GM18907 (cell line): ENCODE results near the gene ASIC5.
"Not testable (repeated sequence)": the region's sequence is repeated elsewhere in the genome, so short reads cannot be mapped to it uniquely, and the experiment has no call there.

Experiments
- ATAC-seq: cut with Tn5 transposase; IDR thresholded peaks from one replicate; pipeline ENCODE4 v1.9.1; 2021; ENCODE audit warnings: mild to moderate bottlenecking, moderate library complexity; ENCODE audit not compliant: unreplicated experiment

ASIC5 gene

DNA sequence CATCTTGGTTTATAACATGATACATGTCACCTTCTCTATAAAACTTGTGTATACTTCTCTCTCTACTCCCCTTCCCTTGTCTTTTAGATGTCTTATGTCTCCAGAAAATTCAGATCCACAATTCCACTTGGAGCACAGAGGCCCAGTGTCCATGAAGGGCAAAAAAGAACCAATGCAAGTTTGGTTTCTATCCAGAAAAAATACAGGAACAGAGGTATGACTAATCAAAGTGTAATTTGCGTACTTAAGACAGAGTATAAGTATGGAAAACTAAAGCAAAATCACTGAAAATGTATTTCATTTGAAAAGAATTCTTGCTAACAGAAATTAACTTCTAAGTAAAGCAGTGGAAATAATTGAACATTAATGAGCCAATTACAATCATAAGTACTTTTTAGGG, 61.1 kb downstream of the ASIC5 start:
- ATAC-seq, result no peak

- no peak for ATAC-seq
These were observed 63.7 kb downstream of the ASIC5 start for GRCh38 chr4:155802190-155802959.

DNA sequence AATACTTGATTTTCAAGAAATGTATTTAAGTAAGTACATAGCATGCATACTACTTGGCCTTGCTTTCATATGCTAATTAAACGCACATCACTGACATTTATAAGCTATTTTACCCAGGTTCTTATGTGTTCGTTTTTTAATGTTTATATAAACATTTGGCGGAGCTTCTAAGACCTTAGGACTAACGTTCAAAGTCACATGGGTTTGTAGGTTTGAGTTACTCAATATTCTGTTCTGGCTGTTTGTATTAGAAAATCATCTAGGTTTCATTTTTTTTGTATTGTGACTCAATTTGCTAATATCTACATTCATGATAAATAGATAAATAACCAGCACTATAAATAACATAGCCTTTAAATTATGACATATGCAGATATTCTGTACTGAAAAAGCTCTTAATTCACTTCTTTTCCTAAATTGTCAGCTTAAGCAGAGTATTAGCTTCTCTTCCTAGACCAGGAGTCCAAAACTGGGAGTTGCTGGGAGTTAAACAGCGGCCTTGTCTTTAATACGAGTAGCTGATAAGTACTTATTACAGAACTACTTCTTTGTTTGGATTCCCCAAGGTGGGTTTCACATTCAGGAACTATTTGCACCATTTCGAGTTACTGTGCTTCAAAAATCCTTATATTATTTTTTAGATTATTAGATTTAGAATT, 65.3 kb downstream of the ASIC5 start:
- no peak for ATAC-seq

- no peak for ATAC-seq
These were observed 66.3 kb downstream of the ASIC5 start for GRCh38 chr4:155799794-155800123.

DNA sequence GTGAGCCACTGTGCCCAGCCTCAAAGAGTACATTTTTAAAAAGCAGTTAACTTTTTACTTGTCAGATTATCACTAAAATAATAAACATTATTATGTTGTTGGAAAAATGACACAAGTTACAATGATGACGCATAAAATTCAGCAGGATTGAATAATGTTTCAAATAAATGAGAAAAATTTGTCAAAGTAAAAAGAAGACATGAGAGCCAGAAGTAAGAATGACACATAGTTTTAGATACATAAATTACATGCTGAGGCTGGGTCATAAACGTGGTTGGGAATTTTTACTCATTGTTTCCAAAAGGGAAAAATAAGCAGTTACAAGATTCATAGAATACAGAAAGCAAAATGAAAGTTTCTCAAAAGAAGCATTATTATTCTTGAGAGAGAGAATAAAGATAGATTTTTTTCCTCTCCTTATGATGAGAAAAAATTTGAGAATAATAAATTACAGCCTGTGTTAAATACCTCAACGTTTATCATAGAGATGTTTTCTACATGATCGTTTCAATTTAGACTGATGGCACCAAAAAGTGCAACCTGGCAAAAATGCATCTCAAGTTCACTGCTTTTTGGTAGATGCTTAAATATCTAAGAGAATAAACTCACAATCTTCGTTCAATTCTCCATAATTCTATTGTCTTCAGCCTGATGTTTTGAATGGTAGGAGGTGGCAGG, 66.8 kb downstream of the ASIC5 start:
- ATAC-seq, result no peak

- not testable (repeated sequence) for ATAC-seq
These were observed 68.5 kb downstream of the ASIC5 start for GRCh38 chr4:155797581-155797980.

GRCh38 chr4:155795991-155796390, 70.1 kb downstream of the ASIC5 start:
- ATAC-seq, result peak; percentile 89

- no peak for ATAC-seq
These were observed 71.4 kb downstream of the ASIC5 start for GRCh38 chr4:155794589-155795236.

- ATAC-seq, result no peak
These were observed 76.1 kb downstream of the ASIC5 start for GRCh38 chr4:155789982-155790381.

GRCh38 chr4:155789391-155789790, 76.7 kb downstream of the ASIC5 start:
- ATAC-seq, result no peak

GRCh38 chr4:155787113-155787710, 78.9 kb downstream of the ASIC5 start:
- ATAC-seq, result peak; percentile 99

GRCh38 chr4:155785828-155786227, 80.2 kb downstream of the ASIC5 start:
- ATAC-seq, result no peak

DNA sequence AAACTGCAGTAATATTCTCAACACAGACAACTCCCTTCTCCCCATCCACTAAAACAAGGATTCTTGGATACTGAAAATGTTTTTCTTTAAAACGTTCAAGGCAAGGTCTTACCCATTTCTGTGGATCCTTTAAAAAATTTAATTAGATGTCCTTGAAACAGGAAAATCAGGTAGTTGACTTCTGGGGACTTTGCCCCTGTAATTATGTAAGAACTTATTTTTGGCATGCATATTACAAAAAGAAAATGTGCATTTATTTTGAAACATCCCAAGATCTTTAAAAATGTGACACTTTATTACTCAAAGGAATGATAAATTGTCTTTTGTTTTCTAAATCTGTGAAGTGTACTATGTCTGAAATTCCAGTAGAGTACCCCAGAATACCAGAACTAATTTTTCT, 81.4 kb downstream of the ASIC5 start:
- ATAC-seq, result no peak

DNA sequence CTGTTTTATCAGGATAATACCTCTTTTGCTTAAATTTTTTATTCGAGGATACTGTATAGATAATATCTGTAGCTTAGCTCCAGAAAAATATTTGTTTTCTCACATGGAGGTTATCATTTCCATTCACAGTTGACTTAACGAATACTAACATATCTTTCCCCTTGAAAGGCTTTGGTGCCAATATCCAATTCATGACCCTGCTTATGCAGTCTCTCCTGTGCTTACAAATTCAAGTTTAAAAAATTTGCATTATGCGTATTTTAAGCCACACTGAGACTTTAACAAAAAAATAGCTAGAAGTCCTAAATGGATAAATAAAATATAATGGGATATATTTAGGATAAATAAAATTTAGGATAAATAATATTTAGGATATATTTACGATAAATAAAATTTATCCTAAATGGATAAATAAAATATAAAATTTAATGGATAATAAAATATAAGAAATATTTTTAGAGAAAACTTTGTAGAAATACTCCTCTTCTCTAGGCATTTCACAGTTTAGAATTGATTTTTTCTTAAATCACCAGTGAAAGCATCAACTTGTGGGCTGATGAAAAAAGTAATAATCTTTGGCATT, 84.7 kb downstream of the ASIC5 start:
- ATAC-seq, result no peak

DNA sequence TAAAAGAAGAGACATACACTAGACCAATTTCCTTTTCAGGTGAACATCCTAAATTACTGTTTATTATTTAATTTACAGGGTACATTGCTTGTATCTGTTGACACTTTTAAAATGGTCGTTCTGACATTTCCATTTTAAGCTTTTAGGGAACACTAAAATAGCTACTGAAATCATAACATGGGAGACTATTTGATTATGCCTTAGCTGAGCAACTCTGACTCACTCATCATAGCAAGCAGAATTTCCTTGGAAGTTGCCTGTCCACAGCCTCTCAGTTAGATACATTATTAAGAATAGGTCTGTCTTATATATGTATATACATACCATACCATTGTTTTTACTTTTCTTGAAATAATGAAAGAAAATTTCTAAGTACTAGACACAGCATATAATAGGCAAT, 85.3 kb downstream of the ASIC5 start:
- ATAC-seq, result no peak
